ENCODE measurements around the gene ARTN.
A peak's percentile ranks its signal among the peaks of the same experiment; 100 is the strongest.

The ARTN gene

DNA sequence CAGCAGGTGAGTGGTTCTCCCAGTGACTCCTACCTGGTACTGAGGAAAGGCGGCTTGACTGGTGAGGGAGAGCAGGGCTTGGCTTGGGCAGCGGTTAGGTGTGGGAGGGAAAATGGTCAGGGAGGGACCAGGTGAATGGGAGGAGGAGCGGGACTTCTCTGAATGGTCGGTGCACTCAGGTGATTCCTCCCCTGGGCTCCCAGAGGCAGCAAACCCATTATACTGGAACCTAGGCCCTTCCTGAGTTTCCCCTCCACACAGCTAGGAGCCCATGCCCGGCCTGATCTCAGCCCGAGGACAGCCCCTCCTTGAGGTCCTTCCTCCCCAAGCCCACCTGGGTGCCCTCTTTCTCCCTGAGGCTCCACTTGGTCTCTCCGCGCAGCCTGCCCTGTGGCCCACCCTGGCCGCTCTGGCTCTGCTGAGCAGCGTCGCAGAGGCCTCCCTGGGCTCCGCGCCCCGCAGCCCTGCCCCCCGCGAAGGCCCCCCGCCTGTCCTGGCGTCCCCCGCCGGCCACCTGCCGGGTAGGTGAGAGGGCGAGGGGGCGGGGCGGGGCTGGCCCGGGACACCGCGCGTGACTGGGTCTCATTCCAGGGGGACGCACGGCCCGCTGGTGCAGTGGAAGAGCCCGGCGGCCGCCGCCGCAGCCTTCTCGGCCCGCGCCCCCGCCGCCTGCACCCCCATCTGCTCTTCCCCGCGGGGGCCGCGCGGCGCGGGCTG lies 2.3 kb downstream of the ARTN start:
- H4K20me1 ChIP-seq (ENCODE audit: insufficient read depth, low read length): no peaks in the 10 kb centered on the region
- H2AFZ ChIP-seq (ENCODE audit: low read length): no peak overlapping the region
- no peaks in the 10 kb centered on the region for H3K9me3 ChIP-seq (ENCODE audit: low read length)
- H3K9ac ChIP-seq (ENCODE audit: low read length): no peak overlapping the region; the same call in 1 of the 2 replicates
- H3K4me2 ChIP-seq (ENCODE audit: low read length): peak overlapping the region; percentile 58
- no peaks in the 10 kb centered on the region for H3F3A ChIP-seq (ENCODE audit: insufficient read depth, low read length)
- no peaks in the 10 kb centered on the region; the same call in 1 of the 2 replicates for H3K36me3 ChIP-seq (ENCODE audit: insufficient read depth, low read length)
- H3K4me3 ChIP-seq (ENCODE audit: low read depth, low read length, poor library complexity, severe bottlenecking): peak overlapping the region; percentile 42
- peaks cover 35% of the 10 kb centered on the region for H3K4me1 ChIP-seq (ENCODE audit: insufficient read depth, low read length, severe bottlenecking)
- TF ChIP-seq EZH2 (IDR thresholded peaks at IDR 0.05; ENCODE audit: borderline replicate concordance, low read length): no peak
- TF ChIP-seq, protein P1, sequence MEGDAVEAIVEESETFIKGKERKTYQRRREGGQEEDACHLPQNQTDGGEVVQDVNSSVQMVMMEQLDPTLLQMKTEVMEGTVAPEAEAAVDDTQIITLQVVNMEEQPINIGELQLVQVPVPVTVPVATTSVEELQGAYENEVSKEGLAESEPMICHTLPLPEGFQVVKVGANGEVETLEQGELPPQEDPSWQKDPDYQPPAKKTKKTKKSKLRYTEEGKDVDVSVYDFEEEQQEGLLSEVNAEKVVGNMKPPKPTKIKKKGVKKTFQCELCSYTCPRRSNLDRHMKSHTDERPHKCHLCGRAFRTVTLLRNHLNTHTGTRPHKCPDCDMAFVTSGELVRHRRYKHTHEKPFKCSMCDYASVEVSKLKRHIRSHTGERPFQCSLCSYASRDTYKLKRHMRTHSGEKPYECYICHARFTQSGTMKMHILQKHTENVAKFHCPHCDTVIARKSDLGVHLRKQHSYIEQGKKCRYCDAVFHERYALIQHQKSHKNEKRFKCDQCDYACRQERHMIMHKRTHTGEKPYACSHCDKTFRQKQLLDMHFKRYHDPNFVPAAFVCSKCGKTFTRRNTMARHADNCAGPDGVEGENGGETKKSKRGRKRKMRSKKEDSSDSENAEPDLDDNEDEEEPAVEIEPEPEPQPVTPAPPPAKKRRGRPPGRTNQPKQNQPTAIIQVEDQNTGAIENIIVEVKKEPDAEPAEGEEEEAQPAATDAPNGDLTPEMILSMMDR (IDR thresholded peaks at IDR 0.05; ENCODE audit: low read length): no peak
- H3K27ac ChIP-seq (ENCODE audit: low read depth, low read length, poor library complexity, severe bottlenecking): no peak overlapping the region
- H3K27me3 ChIP-seq (ENCODE audit: insufficient read depth, low read length): no peaks in the 10 kb centered on the region
- no peaks in the 10 kb centered on the region for H3K9me2 ChIP-seq (ENCODE audit: low read depth, low read length)
- H3K79me2 ChIP-seq (ENCODE audit: insufficient read depth, low read length): no peaks in the 10 kb centered on the region

DNA sequence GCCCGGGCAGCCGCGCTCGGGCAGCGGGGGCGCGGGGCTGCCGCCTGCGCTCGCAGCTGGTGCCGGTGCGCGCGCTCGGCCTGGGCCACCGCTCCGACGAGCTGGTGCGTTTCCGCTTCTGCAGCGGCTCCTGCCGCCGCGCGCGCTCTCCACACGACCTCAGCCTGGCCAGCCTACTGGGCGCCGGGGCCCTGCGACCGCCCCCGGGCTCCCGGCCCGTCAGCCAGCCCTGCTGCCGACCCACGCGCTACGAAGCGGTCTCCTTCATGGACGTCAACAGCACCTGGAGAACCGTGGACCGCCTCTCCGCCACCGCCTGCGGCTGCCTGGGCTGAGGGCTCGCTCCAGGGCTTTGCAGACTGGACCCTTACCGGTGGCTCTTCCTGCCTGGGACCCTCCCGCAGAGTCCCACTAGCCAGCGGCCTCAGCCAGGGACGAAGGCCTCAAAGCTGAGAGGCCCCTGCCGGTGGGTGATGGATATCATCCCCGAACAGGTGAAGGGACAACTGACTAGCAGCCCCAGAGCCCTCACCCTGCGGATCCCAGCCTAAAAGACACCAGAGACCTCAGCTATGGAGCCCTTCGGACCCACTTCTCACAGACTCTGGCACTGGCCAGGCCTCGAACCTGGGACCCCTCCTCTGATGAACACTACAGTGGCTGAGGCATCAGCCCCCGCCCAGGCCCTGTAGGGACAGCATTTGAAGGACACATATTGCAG lies 3.0 kb downstream of the ARTN start:
- H3K27me3 ChIP-seq (ENCODE audit: insufficient read depth, low read length): no peaks in the 10 kb centered on the region
- H4K20me1 ChIP-seq (ENCODE audit: insufficient read depth, low read length): no peaks in the 10 kb centered on the region
- no peaks in the 10 kb centered on the region for H3K9me3 ChIP-seq (ENCODE audit: low read length)
- no peaks in the 10 kb centered on the region; the same call in 1 of the 2 replicates for H3K36me3 ChIP-seq (ENCODE audit: insufficient read depth, low read length)
- no peaks in the 10 kb centered on the region for H3F3A ChIP-seq (ENCODE audit: insufficient read depth, low read length)
- peak overlapping the region; percentile 73 for H3K4me2 ChIP-seq (ENCODE audit: low read length)
- H3K4me3 ChIP-seq (ENCODE audit: low read depth, low read length, poor library complexity, severe bottlenecking): peak overlapping the region; percentile 53
- no peaks in the 10 kb centered on the region for H3K79me2 ChIP-seq (ENCODE audit: insufficient read depth, low read length)
- no peak overlapping the region for H2AFZ ChIP-seq (ENCODE audit: low read length)
- no peak overlapping the region for H3K27ac ChIP-seq (ENCODE audit: low read depth, low read length, poor library complexity, severe bottlenecking)
- no peaks in the 10 kb centered on the region for H3K9me2 ChIP-seq (ENCODE audit: low read depth, low read length)
- H3K4me1 ChIP-seq (ENCODE audit: insufficient read depth, low read length, severe bottlenecking): peaks cover 35% of the 10 kb centered on the region
- H3K9ac ChIP-seq (ENCODE audit: low read length): no peak overlapping the region
- TF ChIP-seq EZH2 (IDR thresholded peaks at IDR 0.05; ENCODE audit: borderline replicate concordance, low read length): no peak
- TF ChIP-seq, protein P1 (IDR thresholded peaks at IDR 0.05; ENCODE audit: low read length): peak; percentile 21; the same call in 1 of the 2 replicates

DNA sequence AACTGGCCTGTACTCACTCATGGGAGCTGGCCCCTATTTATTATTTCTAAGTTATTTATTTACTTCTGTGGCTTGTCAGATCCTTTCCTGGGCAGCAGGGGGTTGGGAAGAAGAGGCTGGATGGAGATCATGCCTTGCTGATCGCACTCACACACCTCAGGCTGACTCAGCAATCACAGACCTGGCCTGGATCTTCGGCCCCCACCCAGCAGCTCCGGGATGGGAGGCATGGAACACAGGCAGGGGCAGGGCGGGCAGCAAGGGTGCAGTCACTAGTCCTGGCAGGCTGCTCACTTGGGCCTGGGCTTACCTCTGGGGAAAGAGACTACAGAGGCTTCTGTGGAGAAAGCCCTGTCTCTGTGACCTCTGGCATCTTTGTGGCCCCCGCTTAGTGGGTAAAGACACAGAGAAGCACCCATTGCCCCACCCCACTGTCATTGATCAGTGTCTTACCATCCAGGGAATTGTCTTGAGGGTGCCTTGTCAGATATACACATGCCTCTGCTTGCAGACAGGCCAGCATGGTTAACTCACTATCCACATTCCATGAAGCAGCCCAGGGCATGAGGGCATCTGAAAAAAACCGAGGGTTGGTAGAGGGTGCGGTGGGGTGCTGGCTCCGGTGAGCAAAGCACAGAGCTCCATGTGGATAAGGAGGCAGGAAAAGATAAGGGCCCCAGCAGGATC lies 3.7 kb downstream of the ARTN start:
- Histone ChIP-seq H3K9me2 (ENCODE audit: low read depth, low read length) (no peaks in the 10 kb centered on the region), H3K9ac (ENCODE audit: low read length) (no peak overlapping the region), H2AFZ (ENCODE audit: low read length) (no peak overlapping the region), H3K27me3 (ENCODE audit: insufficient read depth, low read length) (no peaks in the 10 kb centered on the region), H3K4me2 (ENCODE audit: low read length) (no peak overlapping the region), H4K20me1 (ENCODE audit: insufficient read depth, low read length) (no peaks in the 10 kb centered on the region), H3K27ac (ENCODE audit: low read depth, low read length, poor library complexity, severe bottlenecking) (no peak overlapping the region), H3K4me1 (ENCODE audit: insufficient read depth, low read length, severe bottlenecking) (peaks cover 31% of the 10 kb centered on the region), H3F3A (ENCODE audit: insufficient read depth, low read length) (no peaks in the 10 kb centered on the region), H3K79me2 (ENCODE audit: insufficient read depth, low read length) (no peaks in the 10 kb centered on the region), H3K4me3 (ENCODE audit: low read depth, low read length, poor library complexity, severe bottlenecking) (no peak overlapping the region), H3K9me3 (ENCODE audit: low read length) (no peaks in the 10 kb centered on the region), H3K36me3 (ENCODE audit: insufficient read depth, low read length) (no peaks in the 10 kb centered on the region; the same call in 1 of the 2 replicates)
- TF ChIP-seq EZH2 (IDR thresholded peaks at IDR 0.05; ENCODE audit: borderline replicate concordance, low read length): no peak
- TF ChIP-seq, protein P1 (IDR thresholded peaks at IDR 0.05; ENCODE audit: low read length): no peak
